Right lobe of liver (tissue), 4 donors: Measurements from ENCODE around the gene MED26.

Source experiments
- POLR2A ChIP-seq: fragments of 450-650 bp; IDR thresholded peaks from one replicate; pipeline ENCODE4 v1.6.1; 2017; ENCODE audit warnings: antibody characterized with exemption, mild to moderate bottlenecking
- TF ChIP-seq, protein P1 (sequence below), 4 donors: fragments of 200-600 bp in 3 of 4; fragments of 450-650 bp in 1 of 4; IDR thresholded peaks; one replicate each; pipeline versions ENCODE4 v1.5.1 to v1.8.0; 2016 to 2022; ENCODE audit warnings: antibody characterized with exemption in 4 of 4, mild to moderate bottlenecking in 2 of 4
- donor health status: DM: no; HTN: no; CAD: no.
- donor health status: DM: no; HTN: no; CAD: no.
- donor health status: DM: no; HTN: yes; CAD: no.

DNA sequence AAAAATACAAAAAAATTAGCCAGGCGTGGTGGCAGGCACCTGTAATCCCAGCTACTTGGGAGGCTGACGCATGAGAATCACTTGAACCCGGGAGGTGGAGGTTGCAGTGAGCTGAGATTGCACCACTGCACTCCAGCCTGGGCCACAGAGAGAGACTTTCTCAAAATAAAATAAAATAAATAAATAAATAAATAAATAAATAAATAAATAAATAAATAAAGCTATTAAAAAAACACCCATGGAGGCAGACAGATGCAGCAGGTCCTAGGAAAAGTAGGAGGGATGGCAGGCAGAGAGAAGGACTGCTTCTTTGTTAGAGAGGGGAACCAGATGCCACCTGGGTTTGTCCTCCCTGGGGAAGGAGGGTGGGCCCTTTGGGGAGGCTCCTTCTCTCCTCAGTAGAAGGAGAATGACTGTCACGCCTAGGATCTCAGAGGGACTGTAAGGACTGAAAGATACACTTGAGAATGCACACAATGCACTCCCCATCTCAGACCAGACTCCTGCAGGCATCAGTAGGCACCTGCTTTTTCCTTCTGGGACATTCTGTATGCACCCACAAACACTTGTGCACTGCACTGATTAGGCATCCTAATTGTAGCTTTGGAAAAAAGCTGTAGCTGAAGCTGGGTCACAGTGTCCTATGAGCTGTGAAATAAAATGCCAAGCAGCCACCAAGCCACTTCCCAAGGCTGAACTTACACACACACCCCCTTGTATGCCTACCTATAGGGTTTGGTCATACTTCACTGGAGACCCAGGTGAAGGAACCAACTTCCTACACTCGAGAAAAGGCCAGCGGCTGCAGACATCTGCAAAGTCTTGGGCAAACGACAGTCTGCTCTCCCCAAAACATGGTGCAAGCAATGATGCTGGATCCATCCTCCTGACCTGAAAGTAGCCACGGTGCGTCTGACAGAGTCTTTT, 36.9 kb downstream of the MED26 start:
- TF ChIP-seq, protein P1, sequence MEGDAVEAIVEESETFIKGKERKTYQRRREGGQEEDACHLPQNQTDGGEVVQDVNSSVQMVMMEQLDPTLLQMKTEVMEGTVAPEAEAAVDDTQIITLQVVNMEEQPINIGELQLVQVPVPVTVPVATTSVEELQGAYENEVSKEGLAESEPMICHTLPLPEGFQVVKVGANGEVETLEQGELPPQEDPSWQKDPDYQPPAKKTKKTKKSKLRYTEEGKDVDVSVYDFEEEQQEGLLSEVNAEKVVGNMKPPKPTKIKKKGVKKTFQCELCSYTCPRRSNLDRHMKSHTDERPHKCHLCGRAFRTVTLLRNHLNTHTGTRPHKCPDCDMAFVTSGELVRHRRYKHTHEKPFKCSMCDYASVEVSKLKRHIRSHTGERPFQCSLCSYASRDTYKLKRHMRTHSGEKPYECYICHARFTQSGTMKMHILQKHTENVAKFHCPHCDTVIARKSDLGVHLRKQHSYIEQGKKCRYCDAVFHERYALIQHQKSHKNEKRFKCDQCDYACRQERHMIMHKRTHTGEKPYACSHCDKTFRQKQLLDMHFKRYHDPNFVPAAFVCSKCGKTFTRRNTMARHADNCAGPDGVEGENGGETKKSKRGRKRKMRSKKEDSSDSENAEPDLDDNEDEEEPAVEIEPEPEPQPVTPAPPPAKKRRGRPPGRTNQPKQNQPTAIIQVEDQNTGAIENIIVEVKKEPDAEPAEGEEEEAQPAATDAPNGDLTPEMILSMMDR (IDR thresholded peaks at IDR 0.05), result no peak
- no peak for TF ChIP-seq POLR2A
